HepG2 (cell line): ENCODE data around the gene HSD17B8. TPM values are rescaled to one million over a fixed set of nuclear protein-coding genes. Genes with fewer than 3 reads are reported as not detected.

Source experiments
- E2F5 ChIP-seq: sonication (generic); formaldehyde crosslinking; conservative IDR thresholded peaks from 2 replicates; pipeline ENCODE4 v1.4.0; 2020; ENCODE audit warnings: missing genetic modification reagents
- ELF3 ChIP-seq: IDR thresholded peaks from 2 replicates; pipeline ENCODE4 v1.6.1; 2016; ENCODE audit warnings: missing genetic modification reagents, missing compliant biosample characterization
- GFI1 ChIP-seq: sonication (generic); formaldehyde crosslinking; IDR thresholded peaks from 2 replicates; pipeline ENCODE4 v1.5.0; 2020; ENCODE audit warnings: missing genetic modification reagents, mild to moderate bottlenecking, borderline replicate concordance
- HDAC2 ChIP-seq: sonication (generic); formaldehyde crosslinking; IDR thresholded peaks from 2 replicates; pipeline ENCODE4 v1.4.0; 2020; ENCODE audit warnings: missing genetic modification reagents
- HHEX ChIP-seq: IDR thresholded peaks from 2 replicates; pipeline ENCODE4 v1.6.1; 2016; ENCODE audit warnings: control low read depth
- MIER3 ChIP-seq: IDR thresholded peaks from 2 replicates; pipeline ENCODE4 v1.6.1; 2016; ENCODE audit warnings: missing compliant biosample characterization, borderline replicate concordance
- NR1H2 ChIP-seq: sonication (generic); formaldehyde crosslinking; IDR thresholded peaks from 2 replicates; pipeline ENCODE4 v1.8.1; 2022; ENCODE audit warnings: low read depth, missing genetic modification reagents, borderline replicate concordance
- ONECUT2 ChIP-seq: sonication (generic); formaldehyde crosslinking; IDR thresholded peaks from 2 replicates; pipeline ENCODE4 v1.4.0; 2020; ENCODE audit warnings: missing genetic modification reagents
- PCBP2 ChIP-seq: fragments of 200-400 bp; formaldehyde crosslinking; optimal IDR thresholded peaks from 2 replicates; pipeline ENCODE3; 2018; ENCODE audit warnings: low read length, low read depth; ENCODE audit not compliant: poor library complexity, severe bottlenecking
- TOE1 ChIP-seq: sonication (generic); formaldehyde crosslinking; IDR thresholded peaks from 2 replicates; pipeline ENCODE4 v1.4.0; 2020; ENCODE audit warnings: mild to moderate bottlenecking, missing genetic modification reagents
- ZNF354B ChIP-seq: sonication (generic); formaldehyde crosslinking; IDR thresholded peaks from 2 replicates; pipeline ENCODE4 v1.8.0; 2022; ENCODE audit warnings: mild to moderate bottlenecking, missing genetic modification reagents
- ZNF552 ChIP-seq: sonication (generic); formaldehyde crosslinking; IDR thresholded peaks from 2 replicates; pipeline ENCODE4 v1.9.0; 2022; ENCODE audit warnings: missing genetic modification reagents, mild to moderate bottlenecking, borderline replicate concordance
- ZNF616 ChIP-seq: sonication (generic); formaldehyde crosslinking; IDR thresholded peaks from 2 replicates; pipeline ENCODE4 v1.5.0; 2020; ENCODE audit warnings: low read depth, mild to moderate bottlenecking, missing genetic modification reagents
- ZNF674 ChIP-seq: sonication (generic); formaldehyde crosslinking; IDR thresholded peaks from 2 replicates; pipeline ENCODE4 v1.5.0; 2020; ENCODE audit warnings: low read depth, mild to moderate bottlenecking, missing genetic modification reagents
- ZNF879 ChIP-seq: sonication (generic); formaldehyde crosslinking; IDR thresholded peaks from 2 replicates; pipeline ENCODE4 v1.8.1; 2023; ENCODE audit warnings: missing genetic modification reagents
- polyA plus RNA-seq, 8 experiments: library from polyadenylated mRNA; depleted of rRNA in 3 of 8; stranded (reverse) in 7 of 8; unstranded in 1 of 8; fragments of >200 nt; fragmentation: Illumina TruSeq in 4 of 8; extraction: Trizol in 4 of 8; gene quantifications; 2 replicates each; pipeline versions ENCODE4 v1.2.1 to v1.2.3, GENCODE V29; 2011 to 2016; ENCODE audit warnings: low read depth in 4 of 8, missing spikeins in 1 of 8, mixed read lengths in 1 of 8; ENCODE audit not compliant: insufficient read depth in 1 of 8
- total RNA-seq, 5 experiments: library from RNA; depleted of rRNA; stranded (reverse); fragments of >200 nt; fragmentation: Illumina TruSeq; extraction: Trizol; gene quantifications; 2 replicates each; pipeline ENCODE4 v1.2.3, GENCODE V29; 2016; ENCODE audit warnings: low read depth in 1 of 5
- TF ChIP-seq, protein P1 (sequence below): sonication (generic); formaldehyde crosslinking; IDR thresholded peaks from 2 replicates; pipeline ENCODE4 v1.5.0; 2020; ENCODE audit warnings: missing genetic modification reagents
- TF ChIP-seq, protein P2 (sequence below): sonication (generic); formaldehyde crosslinking; IDR thresholded peaks from 2 replicates; pipeline ENCODE4 v1.4.0; 2020; ENCODE audit warnings: missing genetic modification reagents, borderline replicate concordance
- TF ChIP-seq, protein P3 (sequence below): sonication (generic); formaldehyde crosslinking; conservative IDR thresholded peaks from 2 replicates; pipeline ENCODE4 v1.4.0; 2020; ENCODE audit warnings: missing genetic modification reagents
- TF ChIP-seq, protein P4 (sequence below): sonication (generic); formaldehyde crosslinking; IDR thresholded peaks from 2 replicates; pipeline ENCODE4 v1.5.0; 2020; ENCODE audit warnings: missing genetic modification reagents

HSD17B8 gene
- total and polyA plus RNA-seq, 2 of the 13 experiments (the other 11 are each of a cell fraction or from before 2014, with no cell fraction given), result 12.6 to 20.1 TPM

- TF ChIP-seq PCBP2 (no peak), ZNF552 (CRISPR knock-in tag) (peak; percentile 77), NR1H2 (CRISPR knock-in tag) (no peak), ZNF616 (CRISPR knock-in tag) (peak; percentile 94), ZNF674 (CRISPR knock-in tag) (no peak), ONECUT2 (CRISPR knock-in tag) (no peak), E2F5 (CRISPR knock-in tag) (peak; percentile 78), GFI1 (no peak), MIER3 (CRISPR knock-in tag) (peak; percentile 43; the same call in 1 of the 2 replicates), HDAC2 (CRISPR knock-in tag) (peak; percentile 86), HHEX (CRISPR knock-in tag) (no peak), ZNF354B (CRISPR knock-in tag) (no peak), ZNF879 (CRISPR knock-in tag) (no peak), TOE1 (CRISPR knock-in tag) (0 out of 2 replicates have a peak, but pooled peaks have one; percentile 49), ELF3 (CRISPR knock-in tag) (peak; percentile 62)
- TF ChIP-seq, protein P1, sequence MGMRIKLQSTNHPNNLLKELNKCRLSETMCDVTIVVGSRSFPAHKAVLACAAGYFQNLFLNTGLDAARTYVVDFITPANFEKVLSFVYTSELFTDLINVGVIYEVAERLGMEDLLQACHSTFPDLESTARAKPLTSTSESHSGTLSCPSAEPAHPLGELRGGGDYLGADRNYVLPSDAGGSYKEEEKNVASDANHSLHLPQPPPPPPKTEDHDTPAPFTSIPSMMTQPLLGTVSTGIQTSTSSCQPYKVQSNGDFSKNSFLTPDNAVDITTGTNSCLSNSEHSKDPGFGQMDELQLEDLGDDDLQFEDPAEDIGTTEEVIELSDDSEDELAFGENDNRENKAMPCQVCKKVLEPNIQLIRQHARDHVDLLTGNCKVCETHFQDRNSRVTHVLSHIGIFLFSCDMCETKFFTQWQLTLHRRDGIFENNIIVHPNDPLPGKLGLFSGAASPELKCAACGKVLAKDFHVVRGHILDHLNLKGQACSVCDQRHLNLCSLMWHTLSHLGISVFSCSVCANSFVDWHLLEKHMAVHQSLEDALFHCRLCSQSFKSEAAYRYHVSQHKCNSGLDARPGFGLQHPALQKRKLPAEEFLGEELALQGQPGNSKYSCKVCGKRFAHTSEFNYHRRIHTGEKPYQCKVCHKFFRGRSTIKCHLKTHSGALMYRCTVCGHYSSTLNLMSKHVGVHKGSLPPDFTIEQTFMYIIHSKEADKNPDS (CRISPR knock-in tag), result no peak
- TF ChIP-seq, protein P2, sequence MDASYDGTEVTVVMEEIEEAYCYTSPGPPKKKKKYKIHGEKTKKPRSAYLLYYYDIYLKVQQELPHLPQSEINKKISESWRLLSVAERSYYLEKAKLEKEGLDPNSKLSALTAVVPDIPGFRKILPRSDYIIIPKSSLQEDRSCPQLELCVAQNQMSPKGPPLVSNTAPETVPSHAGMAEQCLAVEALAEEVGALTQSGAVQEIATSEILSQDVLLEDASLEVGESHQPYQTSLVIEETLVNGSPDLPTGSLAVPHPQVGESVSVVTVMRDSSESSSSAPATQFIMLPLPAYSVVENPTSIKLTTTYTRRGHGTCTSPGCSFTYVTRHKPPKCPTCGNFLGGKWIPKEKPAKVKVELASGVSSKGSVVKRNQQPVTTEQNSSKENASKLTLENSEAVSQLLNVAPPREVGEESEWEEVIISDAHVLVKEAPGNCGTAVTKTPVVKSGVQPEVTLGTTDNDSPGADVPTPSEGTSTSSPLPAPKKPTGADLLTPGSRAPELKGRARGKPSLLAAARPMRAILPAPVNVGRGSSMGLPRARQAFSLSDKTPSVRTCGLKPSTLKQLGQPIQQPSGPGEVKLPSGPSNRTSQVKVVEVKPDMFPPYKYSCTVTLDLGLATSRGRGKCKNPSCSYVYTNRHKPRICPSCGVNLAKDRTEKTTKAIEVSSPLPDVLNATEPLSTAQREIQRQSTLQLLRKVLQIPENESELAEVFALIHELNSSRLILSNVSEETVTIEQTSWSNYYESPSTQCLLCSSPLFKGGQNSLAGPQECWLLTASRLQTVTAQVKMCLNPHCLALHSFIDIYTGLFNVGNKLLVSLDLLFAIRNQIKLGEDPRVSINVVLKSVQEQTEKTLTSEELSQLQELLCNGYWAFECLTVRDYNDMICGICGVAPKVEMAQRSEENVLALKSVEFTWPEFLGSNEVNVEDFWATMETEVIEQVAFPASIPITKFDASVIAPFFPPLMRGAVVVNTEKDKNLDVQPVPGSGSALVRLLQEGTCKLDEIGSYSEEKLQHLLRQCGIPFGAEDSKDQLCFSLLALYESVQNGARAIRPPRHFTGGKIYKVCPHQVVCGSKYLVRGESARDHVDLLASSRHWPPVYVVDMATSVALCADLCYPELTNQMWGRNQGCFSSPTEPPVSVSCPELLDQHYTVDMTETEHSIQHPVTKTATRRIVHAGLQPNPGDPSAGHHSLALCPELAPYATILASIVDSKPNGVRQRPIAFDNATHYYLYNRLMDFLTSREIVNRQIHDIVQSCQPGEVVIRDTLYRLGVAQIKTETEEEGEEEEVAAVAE (CRISPR knock-in tag), result peak; percentile 65; the same call in 1 of the 2 replicates
- TF ChIP-seq, protein P3, sequence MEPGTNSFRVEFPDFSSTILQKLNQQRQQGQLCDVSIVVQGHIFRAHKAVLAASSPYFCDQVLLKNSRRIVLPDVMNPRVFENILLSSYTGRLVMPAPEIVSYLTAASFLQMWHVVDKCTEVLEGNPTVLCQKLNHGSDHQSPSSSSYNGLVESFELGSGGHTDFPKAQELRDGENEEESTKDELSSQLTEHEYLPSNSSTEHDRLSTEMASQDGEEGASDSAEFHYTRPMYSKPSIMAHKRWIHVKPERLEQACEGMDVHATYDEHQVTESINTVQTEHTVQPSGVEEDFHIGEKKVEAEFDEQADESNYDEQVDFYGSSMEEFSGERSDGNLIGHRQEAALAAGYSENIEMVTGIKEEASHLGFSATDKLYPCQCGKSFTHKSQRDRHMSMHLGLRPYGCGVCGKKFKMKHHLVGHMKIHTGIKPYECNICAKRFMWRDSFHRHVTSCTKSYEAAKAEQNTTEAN (CRISPR knock-in tag), result peak; percentile 72; the same call in 1 of the 2 replicates
- TF ChIP-seq, protein P4, sequence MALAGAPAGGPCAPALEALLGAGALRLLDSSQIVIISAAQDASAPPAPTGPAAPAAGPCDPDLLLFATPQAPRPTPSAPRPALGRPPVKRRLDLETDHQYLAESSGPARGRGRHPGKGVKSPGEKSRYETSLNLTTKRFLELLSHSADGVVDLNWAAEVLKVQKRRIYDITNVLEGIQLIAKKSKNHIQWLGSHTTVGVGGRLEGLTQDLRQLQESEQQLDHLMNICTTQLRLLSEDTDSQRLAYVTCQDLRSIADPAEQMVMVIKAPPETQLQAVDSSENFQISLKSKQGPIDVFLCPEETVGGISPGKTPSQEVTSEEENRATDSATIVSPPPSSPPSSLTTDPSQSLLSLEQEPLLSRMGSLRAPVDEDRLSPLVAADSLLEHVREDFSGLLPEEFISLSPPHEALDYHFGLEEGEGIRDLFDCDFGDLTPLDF, result peak; percentile 81
These were observed 3.9 kb downstream of the HSD17B8 start, which contains the start of gene RING1 (continued) for GRCh38 chr6:33208091-33208967.
